Calu3 (cell line): Measurements from ENCODE around the gene CYP20A1. TPM values are rescaled to one million over a fixed set of nuclear protein-coding genes. Genes with fewer than 3 reads are reported as not detected.
"Not testable (repeated sequence)": the region's sequence is repeated elsewhere in the genome, so short reads cannot be mapped to it uniquely, and the experiment has no call there.

Experiments used
- BruUV-seq: library from RNA; stranded (reverse); fragments of 400-500 nt; replicated peaks from 2 replicates; lab custom pipeline; 2021; lab: Mats Ljungman, UMichigan
- CTCF ChIA-PET: fragments of 300-600 bp; sonication (Branson Sonifier 250); formaldehyde crosslinking; loops from one replicate; lab custom pipeline; 2022; ENCODE audit warnings: antibody characterized with exemption; lab: Charles Lee
- DNase-seq: peaks from one replicate; pipeline ENCODE4 v3.0.0; 2022
- H3K27ac Mint-ChIP-seq: one replicate; pipeline ENCODE4 v1.8.0; 2022; ENCODE audit warnings: mixed read lengths; ENCODE audit not compliant: unreplicated experiment
- H3K27me3 Mint-ChIP-seq: one replicate; pipeline ENCODE4 v1.8.0; 2022; ENCODE audit warnings: mixed read lengths; ENCODE audit not compliant: unreplicated experiment
- H3K36me3 Mint-ChIP-seq: one replicate; pipeline ENCODE4 v1.8.0; 2022; ENCODE audit warnings: mild to moderate bottlenecking, moderate library complexity, mixed read lengths; ENCODE audit not compliant: insufficient read depth, unreplicated experiment
- H3K4me1 Mint-ChIP-seq: one replicate; pipeline ENCODE4 v1.8.0; 2022; ENCODE audit warnings: mild to moderate bottlenecking, low read depth, mixed read lengths; ENCODE audit not compliant: unreplicated experiment
- H3K4me3 Mint-ChIP-seq: one replicate; pipeline ENCODE4 v1.8.0; 2022; ENCODE audit warnings: mild to moderate bottlenecking, low read depth, moderate library complexity, mixed read lengths; ENCODE audit not compliant: unreplicated experiment
- H3K9me3 Mint-ChIP-seq: one replicate; pipeline ENCODE4 v1.8.0; 2022; ENCODE audit warnings: low read depth, mixed read lengths; ENCODE audit not compliant: unreplicated experiment
- CTCF ChIP-seq: fragments of 200-600 bp; IDR thresholded peaks from one replicate; pipeline ENCODE4 v1.8.0; 2022; ENCODE audit warnings: antibody characterized with exemption; ENCODE audit not compliant: unreplicated experiment
- intact Hi-C: fragments of 100-400 bp; cut with micrococcal nuclease; formaldehyde crosslinking; loops from one replicate; pipeline ENCODE4 v1.10.0; 2022; ENCODE audit not compliant: unreplicated experiment
- total RNA-seq: library from RNA; stranded (reverse); gene quantifications from 2 replicates; pipeline ENCODE4 v1.2.3, GENCODE V29; 2022

CYP20A1 gene
- total RNA-seq, 1 experiment from 2014 or later = 15.1 TPM

- no peak overlapping the region for H3K27ac Mint-ChIP-seq
- TF ChIP-seq CTCF = no peak
- BruUV-seq = no TSS peak
- H3K4me1 Mint-ChIP-seq = peaks cover 23% of the 10 kb centered on the region
- H3K9me3 Mint-ChIP-seq = no peaks in the 10 kb centered on the region
- CTCF ChIA-PET = interaction anchor here (0.6 kb wide), 1 partner anchor 9 kb away, joined by 3 read pairs; no protein-coding TSS in a partner anchor
- intact Hi-C loops = no loop called here
- H3K36me3 Mint-ChIP-seq = peaks cover 4% of the 10 kb centered on the region
- H3K4me3 Mint-ChIP-seq = no peak overlapping the region
- no peaks in the 10 kb centered on the region for H3K27me3 Mint-ChIP-seq
- no peak for DNase-seq
These were observed 99.5 kb downstream of the CYP20A1 start for GRCh38 chr2:203338322-203338721.

- CTCF ChIA-PET = no interaction called here
- DNase-seq = peak; percentile 32
- H3K27me3 Mint-ChIP-seq = no peaks in the 10 kb centered on the region
- intact Hi-C loops = no loop called here
- H3K27ac Mint-ChIP-seq = peak overlapping the region; percentile 8
- no TSS peak for BruUV-seq
- H3K4me3 Mint-ChIP-seq = no peak overlapping the region
- H3K4me1 Mint-ChIP-seq = peaks cover 19% of the 10 kb centered on the region
- H3K9me3 Mint-ChIP-seq = no peaks in the 10 kb centered on the region
- peaks cover 8% of the 10 kb centered on the region for H3K36me3 Mint-ChIP-seq
- no peak for TF ChIP-seq CTCF
These were observed 102.1 kb downstream of the CYP20A1 start for GRCh38 chr2:203340791-203341487.

GRCh38 chr2:203341741-203342310 is 103.0 kb downstream of the CYP20A1 start:
- CTCF ChIA-PET = no interaction called here
- Mint-ChIP-seq H3K36me3 (peaks cover 8% of the 10 kb centered on the region), H3K4me3 (no peak overlapping the region), H3K9me3 (no peaks in the 10 kb centered on the region), H3K27me3 (no peaks in the 10 kb centered on the region), H3K4me1 (peaks cover 19% of the 10 kb centered on the region), H3K27ac (no peak overlapping the region)
- no peak for DNase-seq
- no TSS peak for BruUV-seq
- intact Hi-C loops = no loop called here
- TF ChIP-seq CTCF = no peak

GRCh38 chr2:203342374-203342773 is 103.6 kb downstream of the CYP20A1 start:
- CTCF ChIA-PET, H3K36me3 Mint-ChIP-seq, H3K4me3 Mint-ChIP-seq, intact Hi-C loops, DNase-seq, H3K27me3 Mint-ChIP-seq, BruUV-seq, H3K27ac Mint-ChIP-seq, H3K9me3 Mint-ChIP-seq: not testable (repeated sequence)
- peaks cover 19% of the 10 kb centered on the region for H3K4me1 Mint-ChIP-seq

- H3K9me3 Mint-ChIP-seq = no peaks in the 10 kb centered on the region
- peaks cover 8% of the 10 kb centered on the region for H3K36me3 Mint-ChIP-seq
- CTCF ChIA-PET = no interaction called here
- BruUV-seq = no TSS peak
- H3K27me3 Mint-ChIP-seq = no peaks in the 10 kb centered on the region
- H3K4me1 Mint-ChIP-seq = peaks cover 18% of the 10 kb centered on the region
- intact Hi-C loops = no loop called here
- DNase-seq = no peak
- TF ChIP-seq CTCF = no peak
- H3K4me3 Mint-ChIP-seq = no peak overlapping the region
- no peak overlapping the region for H3K27ac Mint-ChIP-seq
These were observed 105.8 kb downstream of the CYP20A1 start for GRCh38 chr2:203344667-203345066.
